ENCODE measurements around the gene GAK. TPM values are rescaled to one million over a fixed set of nuclear protein-coding genes. Genes with fewer than 3 reads are reported as not detected.

The GAK gene
- total RNA-seq, 2 experiments from 2014 or later, result 97.8 to 102 TPM

DNA sequence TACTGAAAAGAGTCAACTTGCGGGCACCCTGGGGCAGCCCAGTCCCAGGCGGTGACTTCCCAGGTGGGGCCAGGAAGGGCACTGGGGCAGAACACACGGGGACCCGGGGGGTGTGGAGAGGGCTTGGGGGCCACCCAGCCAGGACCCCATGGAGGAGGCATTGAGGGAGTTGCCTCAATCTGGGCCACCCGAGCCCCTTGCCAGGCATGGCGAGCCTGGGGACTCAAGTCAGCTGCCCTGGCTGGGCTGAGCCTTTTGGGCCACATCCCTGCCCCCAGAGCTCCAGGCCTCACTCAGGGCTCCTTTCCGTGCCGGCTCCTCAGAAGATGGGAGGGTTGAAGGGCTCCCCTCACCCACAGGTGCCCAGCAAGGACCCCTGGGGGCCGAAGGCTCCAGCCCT, 99.6 kb downstream of the GAK start:
- no peaks in the 10 kb centered on the region for H3K36me3 Mint-ChIP-seq (ENCODE audit: low read depth)
- no peak for DNase-seq
- ChIA-PET CTCF (no interaction called here), POLR2A (no interaction called here)
- no peak for ATAC-seq
- H3K27ac Mint-ChIP-seq, result no peak overlapping the region
- peaks cover 15% of the 10 kb centered on the region for H3K27me3 Mint-ChIP-seq
- peaks cover 5% of the 10 kb centered on the region for H3K4me1 Mint-ChIP-seq (ENCODE audit: low read depth)
- intact Hi-C loops (cut with micrococcal nuclease), result no loop called here
- H3K9me3 Mint-ChIP-seq, result peaks cover 6% of the 10 kb centered on the region
- no peak overlapping the region for H3K4me3 Mint-ChIP-seq
- TF ChIP-seq CTCF (IDR thresholded peaks at IDR 0.05), result no peak

DNA sequence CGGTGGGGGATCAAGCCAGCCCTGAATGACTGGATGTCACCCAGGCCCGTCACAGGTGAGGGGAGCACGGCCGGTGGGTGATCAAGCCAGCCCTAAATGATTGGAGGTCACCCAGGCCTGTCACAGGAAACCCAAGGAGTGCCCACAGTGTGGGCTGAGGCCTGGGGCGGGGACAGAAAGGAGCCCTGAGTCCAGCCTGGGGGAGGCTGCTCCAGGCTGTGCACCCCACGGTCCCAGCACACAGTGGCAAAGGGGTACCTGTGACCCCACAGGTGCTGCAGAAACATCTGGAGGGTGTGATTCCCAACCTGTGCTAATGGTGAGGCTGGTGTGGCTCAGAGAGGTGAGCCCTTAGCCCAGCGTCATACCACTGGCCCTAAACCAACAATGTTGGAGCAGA, 100.0 kb downstream of the GAK start:
- H3K27ac Mint-ChIP-seq, result no peak overlapping the region
- TF ChIP-seq CTCF (IDR thresholded peaks at IDR 0.05), result no peak

DNA sequence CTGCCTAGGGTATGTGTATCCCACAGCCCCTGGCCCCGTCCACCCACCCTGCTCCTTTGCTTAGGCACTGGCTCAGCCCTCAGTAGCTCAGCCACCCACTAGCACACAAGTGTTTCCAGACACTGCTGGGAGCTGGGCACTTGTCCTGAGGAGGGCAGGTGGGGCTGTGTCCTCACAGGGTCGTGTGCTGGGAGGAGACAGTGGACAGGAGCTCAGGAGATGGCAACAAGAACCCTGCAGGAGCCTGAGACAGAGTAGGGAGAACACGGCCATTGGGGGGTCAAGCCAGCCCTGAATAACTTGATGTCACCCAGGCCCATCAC, 100.7 kb downstream of the GAK start:
- ATAC-seq (no peak), DNase-seq (no peak)
- Mint-ChIP-seq H3K36me3 (ENCODE audit: low read depth) (no peaks in the 10 kb centered on the region), H3K27ac (no peak overlapping the region), H3K27me3 (peaks cover 17% of the 10 kb centered on the region), H3K4me1 (ENCODE audit: low read depth) (peaks cover 5% of the 10 kb centered on the region), H3K9me3 (peaks cover 3% of the 10 kb centered on the region), H3K4me3 (no peak overlapping the region)
- TF ChIP-seq CTCF (IDR thresholded peaks at IDR 0.05), result no peak
- POLR2A ChIA-PET, result interaction anchor here (0.5 kb wide), 1 partner anchor 22 kb away, joined by 3 read pairs; no protein-coding TSS in a partner anchor
- intact Hi-C loops (cut with micrococcal nuclease), result no loop called here
- CTCF ChIA-PET, result no interaction called here

More for the DNA sequence above, 100.0 kb downstream of the GAK start:
- Mint-ChIP-seq H3K9me3 (peaks cover 5% of the 10 kb centered on the region), H3K4me3 (no peak overlapping the region), H3K36me3 (ENCODE audit: low read depth) (no peaks in the 10 kb centered on the region), H3K27me3 (peaks cover 17% of the 10 kb centered on the region), H3K4me1 (ENCODE audit: low read depth) (peaks cover 5% of the 10 kb centered on the region)
- intact Hi-C loops (cut with micrococcal nuclease), result no loop called here
- ATAC-seq, result no peak
- ChIA-PET POLR2A (no interaction called here), CTCF (no interaction called here)
- no peak for DNase-seq

DNA sequence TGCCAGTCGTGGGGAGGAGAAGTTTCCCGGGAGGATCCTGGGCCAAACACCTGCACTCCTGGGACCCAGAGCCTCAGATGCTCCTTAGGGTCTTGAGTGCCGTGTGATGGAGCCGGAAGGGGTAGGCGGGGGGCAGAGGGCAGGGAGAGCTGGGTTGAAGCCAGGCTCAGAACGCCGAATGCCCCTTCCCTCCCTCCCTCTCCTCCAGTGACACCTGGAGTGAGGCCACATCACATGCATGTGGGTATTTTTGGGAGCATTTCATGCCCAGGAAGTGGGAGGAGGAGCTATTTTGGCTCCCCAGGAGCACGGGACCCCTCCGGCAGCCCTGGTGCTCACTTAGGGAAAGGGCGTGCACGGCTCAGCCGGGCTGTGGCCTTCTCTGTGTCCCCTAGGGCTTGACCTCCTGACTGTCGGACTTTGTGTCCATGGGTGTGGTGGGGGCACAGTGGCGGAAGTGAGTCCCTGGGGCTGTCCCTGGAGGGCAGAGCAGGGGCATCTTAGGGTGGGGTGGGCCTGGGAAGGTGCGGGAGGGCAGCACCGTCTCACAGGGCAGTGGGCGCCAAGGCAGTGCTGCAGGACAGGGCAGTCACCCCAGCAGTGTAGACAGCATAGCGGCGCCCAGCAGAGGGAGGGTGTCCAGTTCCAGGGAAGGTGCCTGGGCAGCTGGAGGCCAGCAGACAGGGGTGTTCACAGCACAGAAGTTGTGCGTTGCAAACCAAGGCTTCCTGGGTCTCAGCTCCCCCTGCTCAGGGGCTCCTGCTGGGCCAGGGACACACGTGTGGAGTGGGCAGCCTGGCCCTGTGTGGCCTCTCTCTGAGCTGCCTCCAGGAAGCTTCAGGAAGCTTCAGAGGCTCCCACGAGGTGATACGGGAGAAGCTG, 101.3 kb downstream of the GAK start:
- no peak for TF ChIP-seq CTCF (IDR thresholded peaks at IDR 0.05)
- H3K27me3 Mint-ChIP-seq, result peaks cover 17% of the 10 kb centered on the region
- DNase-seq (no peak), ATAC-seq (no peak)
- peaks cover 2% of the 10 kb centered on the region for H3K9me3 Mint-ChIP-seq
- POLR2A ChIA-PET, result interaction anchor here (0.5 to 0.7 kb wide), 2 partner anchors 22 to 72 kb away, joined by 3 read pairs; no protein-coding TSS in a partner anchor
- H3K36me3 Mint-ChIP-seq (ENCODE audit: low read depth), result no peaks in the 10 kb centered on the region
- intact Hi-C loops (cut with micrococcal nuclease), result no loop called here
- CTCF ChIA-PET, result interaction anchor here (1.0 to 1.6 kb wide), 2 partner anchors 89 to 156 kb away, joined by 3 to 5 read pairs; partner anchors contain the start of gene IDUA
- H3K4me1 Mint-ChIP-seq (ENCODE audit: low read depth), result peaks cover 5% of the 10 kb centered on the region
- H3K4me3 Mint-ChIP-seq, result no peak overlapping the region
- no peak overlapping the region for H3K27ac Mint-ChIP-seq
